Measurements from ENCODE around the gene SLIRP.

GRCh38 chr14:77659831-77660230, 48.1 kb upstream of the SLIRP start:
- no peak for TF ChIP-seq CTCF (IDR thresholded peaks at IDR 0.05)
- no peak for TF ChIP-seq POLR2A (IDR thresholded peaks at IDR 0.05)

Measured in adrenal gland (tissue), 5 donors.